OCI-LY7 (cell line): ENCODE data around the gene DHRS4L2.
"Not testable (repeated sequence)": the region's sequence is repeated elsewhere in the genome, so short reads cannot be mapped to it uniquely, and the experiment has no call there.

Experiments
- CTCF ChIP-seq: fragments of 200-600 bp; sonication (generic); conservative IDR thresholded peaks from 2 replicates; pipeline ENCODE4 v1.5.1; 2014; ENCODE audit warnings: mild to moderate bottlenecking, antibody characterized with exemption, low read length, moderate library complexity, mixed read lengths
- EZH2phosphoT487 ChIP-seq: fragments of 200-600 bp; sonication (generic); IDR thresholded peaks from 2 replicates; pipeline ENCODE4 v1.6.1; 2018; ENCODE audit warnings: low read depth, borderline replicate concordance, mild to moderate bottlenecking, mixed run types, antibody characterized with exemption, low read length, moderate library complexity, mixed read lengths

GRCh38 chr14:24001078-24001477, 12.3 kb downstream of the DHRS4L2 start:
- not testable (repeated sequence) for TF ChIP-seq CTCF, EZH2phosphoT487
